Uterus (tissue), 4 donors: Measurements from ENCODE around the gene NR6A1. TPM values are rescaled to one million over a fixed set of nuclear protein-coding genes. Genes with fewer than 3 reads are reported as not detected.

Experiments used
- DNase-seq, 2 donors: peaks; one replicate each; pipeline ENCODE4 v3.0.0-alpha.2; 2019 to 2020
- H3K27ac ChIP-seq, 2 donors: fragments of 200-600 bp; sonication (generic); 1 replicate in 1 of 2; 2 replicates in 1 of 2; pipeline ENCODE4 v1.5.1; 2016 to 2018
- H3K27me3 ChIP-seq, 2 donors: fragments of 200-600 bp; sonication (generic); one replicate each; pipeline ENCODE4 v1.5.1; 2018 to 2019; ENCODE audit warnings: control low read depth in 1 of 2
- H3K36me3 ChIP-seq, 2 donors: fragments of 200-600 bp; sonication (generic); one replicate each; pipeline ENCODE4 v1.5.1; 2019; ENCODE audit warnings: control low read depth in 1 of 2
- H3K4me1 ChIP-seq, 2 donors: fragments of 200-600 bp; sonication (generic); one replicate each; pipeline ENCODE4 v1.5.1; 2018 to 2019; ENCODE audit warnings: control low read depth in 1 of 2
- H3K4me3 ChIP-seq, 2 donors: fragments of 200-600 bp; sonication (generic); 1 replicate in 1 of 2; 2 replicates in 1 of 2; pipeline ENCODE4 v1.5.1; 2018 to 2019; ENCODE audit warnings: mild to moderate bottlenecking in 1 of 2
- H3K9me3 ChIP-seq, 2 donors: fragments of 200-600 bp; sonication (generic); one replicate each; pipeline ENCODE4 v1.5.1; 2019; ENCODE audit warnings: control low read depth in 1 of 2
- POLR2A ChIP-seq, 2 donors: fragments of 450-650 bp; IDR thresholded peaks; one replicate each; pipeline ENCODE4 v1.6.1; 2016; ENCODE audit warnings: antibody characterized with exemption in 2 of 2, mild to moderate bottlenecking in 1 of 2, moderate library complexity in 1 of 2
- intact Hi-C: fragments of 100-400 bp; cut with DNase I; formaldehyde crosslinking; loops from one replicate; pipeline ENCODE4 v1.15.1; 2023; ENCODE audit warnings: low total_unique reads
- total RNA-seq, 4 donors: library from RNA; depleted of rRNA in 3 of 4; stranded (reverse); fragments of >200 nt in 3 of 4; gene quantifications; one replicate each; pipeline versions ENCODE4 v1.1.0 to v1.2.4, GENCODE V29; 2014 to 2023
- TF ChIP-seq, protein P1 (sequence below), 4 experiments: fragments of 200-600 bp in 2 of 4; fragments of 450-650 bp in 2 of 4; sonication (generic) in 2 of 4; IDR thresholded peaks; one replicate each; pipeline ENCODE4 v1.5.1; 2016 to 2019; ENCODE audit warnings: antibody characterized with exemption in 4 of 4, mild to moderate bottlenecking in 2 of 4, moderate library complexity in 1 of 4
- donor health status: DM: yes; HTN: yes; CAD: no.

The NR6A1 gene
- total RNA-seq, 4 donors from 2014 or later: under 0.01 to 2.6 (median 1.3) TPM; not detected in 1

DNA sequence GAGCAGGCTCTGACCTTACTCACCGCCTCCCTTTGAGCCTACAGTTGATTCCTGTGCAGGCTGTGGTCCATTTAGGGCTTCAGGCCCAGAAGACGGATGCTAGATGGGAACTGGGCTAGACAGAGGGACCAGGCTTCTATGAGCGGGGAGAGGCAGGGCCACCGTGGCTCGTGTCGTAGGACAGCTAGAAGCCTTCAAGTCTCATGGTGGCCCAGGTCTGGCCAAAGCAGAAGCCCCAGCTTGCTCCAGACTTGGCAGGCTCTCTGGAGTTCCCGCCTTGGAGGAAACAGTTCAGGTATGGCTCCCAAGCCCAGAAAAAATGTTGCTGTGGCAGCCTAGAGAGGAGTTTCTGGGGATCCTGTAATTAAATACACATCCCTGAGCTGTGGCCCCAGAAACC, 253.0 kb downstream of the NR6A1 start:
- TF ChIP-seq, protein P1, sequence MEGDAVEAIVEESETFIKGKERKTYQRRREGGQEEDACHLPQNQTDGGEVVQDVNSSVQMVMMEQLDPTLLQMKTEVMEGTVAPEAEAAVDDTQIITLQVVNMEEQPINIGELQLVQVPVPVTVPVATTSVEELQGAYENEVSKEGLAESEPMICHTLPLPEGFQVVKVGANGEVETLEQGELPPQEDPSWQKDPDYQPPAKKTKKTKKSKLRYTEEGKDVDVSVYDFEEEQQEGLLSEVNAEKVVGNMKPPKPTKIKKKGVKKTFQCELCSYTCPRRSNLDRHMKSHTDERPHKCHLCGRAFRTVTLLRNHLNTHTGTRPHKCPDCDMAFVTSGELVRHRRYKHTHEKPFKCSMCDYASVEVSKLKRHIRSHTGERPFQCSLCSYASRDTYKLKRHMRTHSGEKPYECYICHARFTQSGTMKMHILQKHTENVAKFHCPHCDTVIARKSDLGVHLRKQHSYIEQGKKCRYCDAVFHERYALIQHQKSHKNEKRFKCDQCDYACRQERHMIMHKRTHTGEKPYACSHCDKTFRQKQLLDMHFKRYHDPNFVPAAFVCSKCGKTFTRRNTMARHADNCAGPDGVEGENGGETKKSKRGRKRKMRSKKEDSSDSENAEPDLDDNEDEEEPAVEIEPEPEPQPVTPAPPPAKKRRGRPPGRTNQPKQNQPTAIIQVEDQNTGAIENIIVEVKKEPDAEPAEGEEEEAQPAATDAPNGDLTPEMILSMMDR (IDR thresholded peaks at IDR 0.05): no peak
- no peak for TF ChIP-seq POLR2A (IDR thresholded peaks at IDR 0.05)
- no peaks in the 10 kb centered on the region for H3K4me1 ChIP-seq
- no peaks in the 10 kb centered on the region for H3K9me3 ChIP-seq
- no peak for DNase-seq
- no peak overlapping the region for H3K27ac ChIP-seq
- no peak overlapping the region for H3K4me3 ChIP-seq
- intact Hi-C loops: no loop called here
- no peaks in the 10 kb centered on the region for H3K36me3 ChIP-seq
- no peaks in the 10 kb centered on the region for H3K27me3 ChIP-seq

DNA sequence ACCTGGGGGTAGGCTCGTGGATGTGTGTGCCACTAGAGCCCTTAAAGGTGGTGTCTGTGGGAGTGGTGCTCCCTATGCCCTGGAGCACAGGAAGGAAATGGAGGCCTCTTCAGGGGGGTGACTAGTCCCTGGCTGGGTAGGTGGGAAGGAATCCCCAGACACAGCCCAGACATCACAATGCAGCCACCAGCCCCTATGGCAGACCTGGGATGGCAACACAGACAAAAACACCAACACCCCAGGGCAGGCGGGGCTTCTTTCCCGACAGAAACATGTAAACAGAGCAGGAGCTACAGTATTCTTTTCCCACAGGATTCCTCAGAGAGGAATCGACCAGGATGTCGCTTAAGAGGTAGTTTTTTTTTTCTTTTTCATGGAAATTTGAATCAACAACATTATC, 253.5 kb downstream of the NR6A1 start:
- TF ChIP-seq POLR2A (IDR thresholded peaks at IDR 0.05): no peak
- TF ChIP-seq, protein P1 (IDR thresholded peaks at IDR 0.05): no peak
- Histone ChIP-seq H3K27me3 (no peaks in the 10 kb centered on the region), H3K4me3 (no peak overlapping the region), H3K9me3 (no peaks in the 10 kb centered on the region), H3K36me3 (no peaks in the 10 kb centered on the region), H3K4me1 (no peaks in the 10 kb centered on the region), H3K27ac (no peak overlapping the region)
- intact Hi-C loops: no loop called here
- DNase-seq: no peak

DNA sequence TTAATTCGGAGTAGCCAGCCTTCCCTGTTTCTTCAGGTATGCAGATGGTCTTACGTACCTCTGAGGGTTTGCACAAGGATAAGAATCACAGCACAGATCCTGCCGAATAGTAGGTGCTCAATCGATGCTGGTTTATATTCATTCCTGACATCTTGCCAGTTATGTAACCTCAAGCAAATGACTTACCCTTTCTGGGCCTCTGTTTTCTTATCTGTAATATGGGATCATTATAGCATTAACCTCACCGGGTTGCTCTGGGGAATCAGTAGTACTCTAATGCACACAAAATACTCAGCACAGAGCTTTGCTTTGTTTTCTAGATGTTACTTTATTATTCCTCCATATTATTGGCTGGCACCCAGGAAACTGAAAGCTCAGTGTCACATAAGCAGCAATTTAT, 256.2 kb downstream of the NR6A1 start:
- H3K27me3 ChIP-seq: no peaks in the 10 kb centered on the region
- no peak overlapping the region for H3K4me3 ChIP-seq
- TF ChIP-seq POLR2A (IDR thresholded peaks at IDR 0.05): no peak
- TF ChIP-seq, protein P1 (IDR thresholded peaks at IDR 0.05): no peak
- no peaks in the 10 kb centered on the region for H3K36me3 ChIP-seq
- H3K4me1 ChIP-seq: no peaks in the 10 kb centered on the region
- intact Hi-C loops: no loop called here
- DNase-seq: no peak
- no peaks in the 10 kb centered on the region for H3K9me3 ChIP-seq
- no peak overlapping the region for H3K27ac ChIP-seq

DNA sequence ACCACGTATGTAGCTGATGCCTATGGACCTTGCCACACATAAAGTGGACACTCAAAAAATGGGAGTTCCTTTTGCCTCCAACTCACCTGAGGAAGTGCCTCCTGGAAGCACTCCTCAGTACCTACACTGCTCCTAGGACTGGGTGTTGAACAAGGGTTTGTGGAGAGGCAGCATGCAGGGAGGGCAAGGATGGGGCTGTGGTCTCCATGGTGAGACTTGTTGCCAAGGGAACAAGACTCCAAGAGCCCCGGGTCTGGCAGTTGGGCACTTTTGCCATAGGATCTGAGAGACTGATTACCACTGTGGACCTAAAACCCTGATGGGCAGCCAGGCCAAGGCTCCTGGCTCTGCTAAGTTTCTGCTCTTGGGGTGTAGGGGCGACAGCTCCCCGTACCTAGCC, 257.0 kb downstream of the NR6A1 start:
- no peak for DNase-seq
- H3K27ac ChIP-seq: no peak overlapping the region
- H3K4me1 ChIP-seq: no peaks in the 10 kb centered on the region
- H3K36me3 ChIP-seq: no peaks in the 10 kb centered on the region
- no peaks in the 10 kb centered on the region for H3K27me3 ChIP-seq
- intact Hi-C loops: no loop called here
- no peaks in the 10 kb centered on the region for H3K9me3 ChIP-seq
- TF ChIP-seq, protein P1 (IDR thresholded peaks at IDR 0.05): no peak
- no peak for TF ChIP-seq POLR2A (IDR thresholded peaks at IDR 0.05)
- H3K4me3 ChIP-seq: no peak overlapping the region

DNA sequence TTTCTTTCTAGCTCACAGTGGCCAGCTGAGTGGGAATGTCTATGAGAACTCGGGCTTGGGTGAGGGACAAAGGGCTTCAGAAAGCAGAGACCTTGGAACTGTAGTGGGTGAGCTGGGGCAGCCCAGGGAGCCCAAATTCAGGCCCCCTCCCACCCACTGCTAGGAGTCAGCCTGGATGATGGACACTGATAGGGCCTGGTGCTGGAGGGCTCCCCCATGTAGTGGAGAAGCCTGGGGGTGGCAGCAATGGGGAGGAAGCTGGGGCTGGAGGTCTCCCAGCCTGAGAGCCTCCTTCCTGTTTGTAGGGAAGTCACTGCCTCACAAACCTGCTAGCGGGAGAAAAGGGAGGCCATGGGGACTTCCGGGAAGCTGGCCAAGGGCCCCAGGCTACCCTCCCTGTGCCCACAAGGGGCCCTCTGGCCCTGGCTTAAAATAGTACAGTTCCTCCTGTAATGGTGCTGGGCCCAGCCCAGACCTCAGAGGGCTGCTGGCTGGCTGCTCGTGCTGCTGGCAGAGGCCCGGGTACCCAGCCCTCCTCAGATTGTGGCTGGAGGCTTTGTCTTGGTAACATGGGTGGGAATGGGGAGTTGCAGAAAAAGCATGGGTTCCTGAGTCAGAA, 257.6 kb downstream of the NR6A1 start:
- no peaks in the 10 kb centered on the region for H3K36me3 ChIP-seq
- no peaks in the 10 kb centered on the region for H3K9me3 ChIP-seq
- no peaks in the 10 kb centered on the region for H3K27me3 ChIP-seq
- no peak overlapping the region for H3K4me3 ChIP-seq
- intact Hi-C loops: no loop called here
- TF ChIP-seq POLR2A (IDR thresholded peaks at IDR 0.05): no peak
- TF ChIP-seq, protein P1 (IDR thresholded peaks at IDR 0.05): no peak
- no peaks in the 10 kb centered on the region for H3K4me1 ChIP-seq
- no peak for DNase-seq
- H3K27ac ChIP-seq: no peak overlapping the region
